KMS-11 (cell line): ENCODE results near the gene ZNF732.
"Not testable (repeated sequence)": the region's sequence is repeated elsewhere in the genome, so short reads cannot be mapped to it uniquely, and the experiment has no call there.

Source experiments
- H2AFZ ChIP-seq: fragments of 200-600 bp; sonication (generic); 2 replicates; pipeline ENCODE4 v1.6.1; 2016; ENCODE audit warnings: antibody characterized with exemption, mixed run types, low read depth
- H3K27ac ChIP-seq: fragments of 200-600 bp; sonication (generic); 2 replicates; pipeline ENCODE4 v1.6.1; 2016; ENCODE audit warnings: mild to moderate bottlenecking, mixed run types
- H3K27me3 ChIP-seq: fragments of 200-600 bp; sonication (generic); 2 replicates; pipeline ENCODE4 v1.6.1; 2017; ENCODE audit warnings: mild to moderate bottlenecking, low read depth, mixed run types, moderate library complexity; ENCODE audit not compliant: insufficient read depth
- H3K36me3 ChIP-seq: fragments of 200-600 bp; sonication (generic); 2 replicates; pipeline ENCODE4 v1.6.1; 2017; ENCODE audit warnings: mild to moderate bottlenecking, mixed run types; ENCODE audit not compliant: insufficient read depth
- H3K4me1 ChIP-seq: fragments of 200-600 bp; sonication (generic); 2 replicates; pipeline ENCODE4 v1.6.1; 2016; ENCODE audit warnings: mild to moderate bottlenecking, low read depth, mixed run types; ENCODE audit not compliant: poor library complexity, severe bottlenecking
- H3K4me2 ChIP-seq: fragments of 200-600 bp; sonication (generic); 2 replicates; pipeline ENCODE4 v1.7.0; 2016; ENCODE audit warnings: mild to moderate bottlenecking, mixed run types
- H3K4me3 ChIP-seq: fragments of 200-600 bp; sonication (generic); IDR thresholded peaks from 2 replicates; pipeline ENCODE4 v1.6.1; 2017; ENCODE audit warnings: low read depth, low read length, mixed read lengths; ENCODE audit not compliant: insufficient read depth
- H3K79me2 ChIP-seq: fragments of 200-600 bp; sonication (generic); 2 replicates; pipeline ENCODE4 v1.6.1; 2016; ENCODE audit warnings: low read depth, mixed run types; ENCODE audit not compliant: insufficient read depth
- H3K9ac ChIP-seq: fragments of 200-600 bp; sonication (generic); 2 replicates; pipeline ENCODE4 v1.6.1; 2016; ENCODE audit warnings: mild to moderate bottlenecking, mixed run types
- H4K20me1 ChIP-seq: fragments of 200-600 bp; sonication (generic); 2 replicates; pipeline ENCODE4 v1.6.1; 2016; ENCODE audit warnings: mild to moderate bottlenecking, mixed run types; ENCODE audit not compliant: insufficient read depth
- CTCF ChIP-seq: fragments of 200-600 bp; sonication (generic); conservative IDR thresholded peaks from 2 replicates; pipeline ENCODE4 v1.6.1; 2017; ENCODE audit warnings: low read depth, mild to moderate bottlenecking, antibody characterized with exemption, low read length, moderate library complexity, mixed read lengths

Gene ZNF732

GRCh38 chr4:244471-244870, 60.8 kb downstream of the ZNF732 start:
- H3K4me1 ChIP-seq: no peaks in the 10 kb centered on the region
- no peak overlapping the region for H2AFZ ChIP-seq
- H3K27me3 ChIP-seq: no peaks in the 10 kb centered on the region
- peak; percentile 59 for TF ChIP-seq CTCF
- H3K27ac ChIP-seq: no peak overlapping the region
- no peak overlapping the region for H3K4me3 ChIP-seq
- no peaks in the 10 kb centered on the region for H4K20me1 ChIP-seq
- no peak overlapping the region for H3K9ac ChIP-seq
- H3K79me2 ChIP-seq: no peaks in the 10 kb centered on the region
- no peak overlapping the region for H3K4me2 ChIP-seq
- H3K36me3 ChIP-seq: no peaks in the 10 kb centered on the region

GRCh38 chr4:243426-243825, 61.8 kb downstream of the ZNF732 start:
- TF ChIP-seq CTCF: no peak
- H2AFZ ChIP-seq: no peak overlapping the region
- no peaks in the 10 kb centered on the region for H3K79me2 ChIP-seq
- H3K27ac ChIP-seq: no peak overlapping the region
- no peak overlapping the region for H3K4me2 ChIP-seq
- no peak overlapping the region for H3K9ac ChIP-seq
- H3K27me3 ChIP-seq: no peaks in the 10 kb centered on the region
- no peaks in the 10 kb centered on the region for H3K36me3 ChIP-seq
- no peaks in the 10 kb centered on the region for H4K20me1 ChIP-seq
- no peak overlapping the region for H3K4me3 ChIP-seq
- H3K4me1 ChIP-seq: no peaks in the 10 kb centered on the region

- peak overlapping the region; percentile 56 for H3K4me3 ChIP-seq
- H3K4me1 ChIP-seq: no peaks in the 10 kb centered on the region
- peak; percentile 73 for TF ChIP-seq CTCF
- H2AFZ ChIP-seq: peak overlapping the region; percentile 66
- H4K20me1 ChIP-seq: no peaks in the 10 kb centered on the region
- no peaks in the 10 kb centered on the region for H3K36me3 ChIP-seq
- no peaks in the 10 kb centered on the region for H3K27me3 ChIP-seq
- H3K27ac ChIP-seq: no peak overlapping the region
- H3K9ac ChIP-seq: no peak overlapping the region
- no peak overlapping the region; the same call in 1 of the 2 replicates for H3K4me2 ChIP-seq
- no peaks in the 10 kb centered on the region for H3K79me2 ChIP-seq
Observed at GRCh38 chr4:242121-242848, 63.0 kb downstream of the ZNF732 start.

- not testable (repeated sequence) for H3K27me3 ChIP-seq, H3K36me3 ChIP-seq, H4K20me1 ChIP-seq, H3K79me2 ChIP-seq, H3K4me2 ChIP-seq, H3K4me1 ChIP-seq, H2AFZ ChIP-seq, H3K9ac ChIP-seq, H3K27ac ChIP-seq
- H3K4me3 ChIP-seq: peak overlapping the region; percentile 56
Observed at GRCh38 chr4:241411-241810, 63.9 kb downstream of the ZNF732 start.

- H3K4me3 ChIP-seq: no peak overlapping the region
- H3K4me1 ChIP-seq: no peaks in the 10 kb centered on the region
- H2AFZ ChIP-seq: no peak overlapping the region
- H3K9ac ChIP-seq: no peak overlapping the region
- H3K27ac ChIP-seq: no peak overlapping the region
- no peaks in the 10 kb centered on the region for H3K79me2 ChIP-seq
- H3K27me3 ChIP-seq: no peaks in the 10 kb centered on the region
- TF ChIP-seq CTCF: no peak
- H3K4me2 ChIP-seq: no peak overlapping the region
- no peaks in the 10 kb centered on the region for H4K20me1 ChIP-seq
- H3K36me3 ChIP-seq: no peaks in the 10 kb centered on the region
Observed at GRCh38 chr4:236028-236427, 69.2 kb downstream of the ZNF732 start.
